ENCODE results near the gene VSX1.
A peak's percentile ranks its signal among the peaks of the same experiment; 100 is the strongest.

Gene VSX1

DNA sequence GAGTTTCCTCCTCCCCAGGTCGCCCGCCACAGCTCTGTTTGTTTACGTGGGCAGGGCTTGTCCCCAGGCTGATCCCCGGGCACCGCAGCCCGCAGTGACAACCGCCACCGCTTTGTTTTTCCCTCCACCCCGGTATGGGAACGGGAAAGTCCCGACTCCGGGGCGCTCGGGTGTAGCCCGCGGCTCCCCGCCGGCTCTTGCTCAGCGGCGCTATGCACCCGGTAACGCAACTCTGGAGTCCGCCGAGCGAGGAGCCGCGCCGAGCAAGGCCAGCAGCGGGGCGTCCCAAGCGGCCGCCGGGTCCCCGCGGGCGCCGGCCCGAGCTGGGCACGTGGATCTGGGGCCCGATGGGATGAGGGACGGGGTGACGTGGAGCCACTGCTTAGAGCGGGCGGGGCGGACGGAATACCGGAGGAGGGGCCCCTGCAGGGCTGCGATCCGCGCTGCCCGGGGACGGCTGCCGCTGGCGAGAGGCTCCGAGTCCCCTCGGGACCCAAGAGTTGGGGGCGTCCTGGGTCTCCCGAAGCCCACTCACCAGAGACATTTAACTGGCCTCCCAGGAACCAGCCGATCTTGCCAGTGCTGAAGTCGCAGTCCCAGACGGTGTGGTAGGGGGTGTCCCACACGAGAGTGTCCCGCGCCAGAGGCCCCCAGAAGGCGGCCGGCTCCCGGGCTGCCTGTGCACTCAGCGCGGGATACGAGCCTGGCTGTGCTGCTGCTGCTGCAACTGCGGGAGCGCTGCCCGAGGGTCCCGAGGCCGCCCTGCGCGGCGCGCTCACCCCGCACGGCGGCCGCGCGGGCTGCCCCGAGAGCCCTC, 24.5 kb downstream of the VSX1 start (continued):
- TF ChIP-seq, protein P1, sequence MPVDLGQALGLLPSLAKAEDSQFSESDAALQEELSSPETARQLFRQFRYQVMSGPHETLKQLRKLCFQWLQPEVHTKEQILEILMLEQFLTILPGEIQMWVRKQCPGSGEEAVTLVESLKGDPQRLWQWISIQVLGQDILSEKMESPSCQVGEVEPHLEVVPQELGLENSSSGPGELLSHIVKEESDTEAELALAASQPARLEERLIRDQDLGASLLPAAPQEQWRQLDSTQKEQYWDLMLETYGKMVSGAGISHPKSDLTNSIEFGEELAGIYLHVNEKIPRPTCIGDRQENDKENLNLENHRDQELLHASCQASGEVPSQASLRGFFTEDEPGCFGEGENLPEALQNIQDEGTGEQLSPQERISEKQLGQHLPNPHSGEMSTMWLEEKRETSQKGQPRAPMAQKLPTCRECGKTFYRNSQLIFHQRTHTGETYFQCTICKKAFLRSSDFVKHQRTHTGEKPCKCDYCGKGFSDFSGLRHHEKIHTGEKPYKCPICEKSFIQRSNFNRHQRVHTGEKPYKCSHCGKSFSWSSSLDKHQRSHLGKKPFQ (tag by site-specific recombination; IDR thresholded peaks at IDR 0.05), result no peak
- TF ChIP-seq ZNF169 (tag by site-specific recombination; IDR thresholded peaks at IDR 0.05) (no peak), KLF10 (tag by site-specific recombination; IDR thresholded peaks at IDR 0.05) (0 out of 2 replicates have a peak, but pooled peaks have one; percentile 27), ZNF350 (tag by site-specific recombination; IDR thresholded peaks at IDR 0.05) (no peak), ZNF211 (tag by site-specific recombination; IDR thresholded peaks at IDR 0.05; ENCODE audit: low read depth) (no peak), ZIC2 (tag by site-specific recombination; IDR thresholded peaks at IDR 0.05) (peak; percentile 95), ZNF248 (tag by site-specific recombination; IDR thresholded peaks at IDR 0.05) (no peak), ZNF155 (tag by site-specific recombination; IDR thresholded peaks at IDR 0.05) (no peak), ZNF354C (tag by site-specific recombination; IDR thresholded peaks at IDR 0.05; ENCODE audit: borderline replicate concordance, low read depth) (no peak), ZFHX2 (tag by site-specific recombination; conservative IDR thresholded peaks at IDR 0.05) (peak; percentile 72), ZNF121 (tag by site-specific recombination; IDR thresholded peaks at IDR 0.05) (no peak), ZNF658 (tag by site-specific recombination; IDR thresholded peaks at IDR 0.05) (no peak), SCRT1 (tag by site-specific recombination; IDR thresholded peaks at IDR 0.05; ENCODE audit: borderline replicate concordance) (no peak), ZSCAN30 (tag by site-specific recombination; IDR thresholded peaks at IDR 0.05) (0 out of 2 replicates have a peak, but pooled peaks have one; percentile 14), ZNF175 (tag by site-specific recombination; IDR thresholded peaks at IDR 0.05) (no peak), ZNF132 (tag by site-specific recombination; IDR thresholded peaks at IDR 0.05; ENCODE audit: borderline replicate concordance) (no peak), FEZF1 (tag by site-specific recombination; IDR thresholded peaks at IDR 0.05) (no peak), ZNF324 (tag by site-specific recombination; IDR thresholded peaks at IDR 0.05) (no peak), ZBTB21 (tag by site-specific recombination; IDR thresholded peaks at IDR 0.05) (no peak), SCRT2 (tag by site-specific recombination; IDR thresholded peaks at IDR 0.05) (no peak), ZNF37A (tag by site-specific recombination; IDR thresholded peaks at IDR 0.05) (no peak), KLF1 (tag by site-specific recombination; IDR thresholded peaks at IDR 0.05) (no peak), ZNF561 (tag by site-specific recombination; IDR thresholded peaks at IDR 0.05; ENCODE audit: borderline replicate concordance) (0 out of 2 replicates have a peak, but pooled peaks have one; percentile 31), ZNF514 (tag by site-specific recombination; IDR thresholded peaks at IDR 0.05) (no peak), ZNF768 (tag by site-specific recombination; IDR thresholded peaks at IDR 0.05) (no peak)
- TF ChIP-seq, protein P2, sequence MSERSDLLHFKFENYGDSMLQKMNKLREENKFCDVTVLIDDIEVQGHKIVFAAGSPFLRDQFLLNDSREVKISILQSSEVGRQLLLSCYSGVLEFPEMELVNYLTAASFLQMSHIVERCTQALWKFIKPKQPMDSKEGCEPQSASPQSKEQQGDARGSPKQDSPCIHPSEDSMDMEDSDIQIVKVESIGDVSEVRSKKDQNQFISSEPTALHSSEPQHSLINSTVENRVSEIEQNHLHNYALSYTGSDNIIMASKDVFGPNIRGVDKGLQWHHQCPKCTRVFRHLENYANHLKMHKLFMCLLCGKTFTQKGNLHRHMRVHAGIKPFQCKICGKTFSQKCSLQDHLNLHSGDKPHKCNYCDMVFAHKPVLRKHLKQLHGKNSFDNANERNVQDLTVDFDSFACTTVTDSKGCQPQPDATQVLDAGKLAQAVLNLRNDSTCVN (tag by site-specific recombination; optimal IDR thresholded peaks at IDR 0.05), result peak; percentile 83
- TF ChIP-seq, protein P3, sequence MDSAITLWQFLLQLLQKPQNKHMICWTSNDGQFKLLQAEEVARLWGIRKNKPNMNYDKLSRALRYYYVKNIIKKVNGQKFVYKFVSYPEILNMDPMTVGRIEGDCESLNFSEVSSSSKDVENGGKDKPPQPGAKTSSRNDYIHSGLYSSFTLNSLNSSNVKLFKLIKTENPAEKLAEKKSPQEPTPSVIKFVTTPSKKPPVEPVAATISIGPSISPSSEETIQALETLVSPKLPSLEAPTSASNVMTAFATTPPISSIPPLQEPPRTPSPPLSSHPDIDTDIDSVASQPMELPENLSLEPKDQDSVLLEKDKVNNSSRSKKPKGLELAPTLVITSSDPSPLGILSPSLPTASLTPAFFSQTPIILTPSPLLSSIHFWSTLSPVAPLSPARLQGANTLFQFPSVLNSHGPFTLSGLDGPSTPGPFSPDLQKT (IDR thresholded peaks at IDR 0.05; ENCODE audit: borderline replicate concordance, low read depth, low read length), result no peak
- TF ChIP-seq, protein P4, sequence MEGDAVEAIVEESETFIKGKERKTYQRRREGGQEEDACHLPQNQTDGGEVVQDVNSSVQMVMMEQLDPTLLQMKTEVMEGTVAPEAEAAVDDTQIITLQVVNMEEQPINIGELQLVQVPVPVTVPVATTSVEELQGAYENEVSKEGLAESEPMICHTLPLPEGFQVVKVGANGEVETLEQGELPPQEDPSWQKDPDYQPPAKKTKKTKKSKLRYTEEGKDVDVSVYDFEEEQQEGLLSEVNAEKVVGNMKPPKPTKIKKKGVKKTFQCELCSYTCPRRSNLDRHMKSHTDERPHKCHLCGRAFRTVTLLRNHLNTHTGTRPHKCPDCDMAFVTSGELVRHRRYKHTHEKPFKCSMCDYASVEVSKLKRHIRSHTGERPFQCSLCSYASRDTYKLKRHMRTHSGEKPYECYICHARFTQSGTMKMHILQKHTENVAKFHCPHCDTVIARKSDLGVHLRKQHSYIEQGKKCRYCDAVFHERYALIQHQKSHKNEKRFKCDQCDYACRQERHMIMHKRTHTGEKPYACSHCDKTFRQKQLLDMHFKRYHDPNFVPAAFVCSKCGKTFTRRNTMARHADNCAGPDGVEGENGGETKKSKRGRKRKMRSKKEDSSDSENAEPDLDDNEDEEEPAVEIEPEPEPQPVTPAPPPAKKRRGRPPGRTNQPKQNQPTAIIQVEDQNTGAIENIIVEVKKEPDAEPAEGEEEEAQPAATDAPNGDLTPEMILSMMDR (tag by site-specific recombination; IDR thresholded peaks at IDR 0.05), result no peak
- TF ChIP-seq, protein P5, sequence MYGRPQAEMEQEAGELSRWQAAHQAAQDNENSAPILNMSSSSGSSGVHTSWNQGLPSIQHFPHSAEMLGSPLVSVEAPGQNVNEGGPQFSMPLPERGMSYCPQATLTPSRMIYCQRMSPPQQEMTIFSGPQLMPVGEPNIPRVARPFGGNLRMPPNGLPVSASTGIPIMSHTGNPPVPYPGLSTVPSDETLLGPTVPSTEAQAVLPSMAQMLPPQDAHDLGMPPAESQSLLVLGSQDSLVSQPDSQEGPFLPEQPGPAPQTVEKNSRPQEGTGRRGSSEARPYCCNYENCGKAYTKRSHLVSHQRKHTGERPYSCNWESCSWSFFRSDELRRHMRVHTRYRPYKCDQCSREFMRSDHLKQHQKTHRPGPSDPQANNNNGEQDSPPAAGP (tag by site-specific recombination; IDR thresholded peaks at IDR 0.05), result peak; percentile 16; the same call in 1 of the 2 replicates
- TF ChIP-seq, protein P6, sequence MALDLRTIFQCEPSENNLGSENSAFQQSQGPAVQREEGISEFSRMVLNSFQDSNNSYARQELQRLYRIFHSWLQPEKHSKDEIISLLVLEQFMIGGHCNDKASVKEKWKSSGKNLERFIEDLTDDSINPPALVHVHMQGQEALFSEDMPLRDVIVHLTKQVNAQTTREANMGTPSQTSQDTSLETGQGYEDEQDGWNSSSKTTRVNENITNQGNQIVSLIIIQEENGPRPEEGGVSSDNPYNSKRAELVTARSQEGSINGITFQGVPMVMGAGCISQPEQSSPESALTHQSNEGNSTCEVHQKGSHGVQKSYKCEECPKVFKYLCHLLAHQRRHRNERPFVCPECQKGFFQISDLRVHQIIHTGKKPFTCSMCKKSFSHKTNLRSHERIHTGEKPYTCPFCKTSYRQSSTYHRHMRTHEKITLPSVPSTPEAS (tag by site-specific recombination; IDR thresholded peaks at IDR 0.05), result no peak

Measured in HEK293 (cell line).